Parathyroid adenoma (tissue), 2 donors: ENCODE measurements around the gene PAX2.

Experiments
- H2AFZ ChIP-seq: fragments of 300-600 bp; sonication (generic); one replicate; pipeline ENCODE4 v1.7.0; 2017; ENCODE audit warnings: antibody characterized with exemption, mild to moderate bottlenecking
- H3K27ac ChIP-seq: fragments of 300-600 bp; sonication (generic); one replicate; pipeline ENCODE4 v1.7.0; 2017
- H3K27me3 ChIP-seq: fragments of 300-600 bp; sonication (generic); one replicate; pipeline ENCODE4 v1.7.0; 2017; ENCODE audit warnings: low read length; ENCODE audit not compliant: control insufficient read depth, insufficient read depth
- H3K36me3 ChIP-seq: fragments of 300-600 bp; sonication (generic); one replicate; pipeline ENCODE4 v1.7.0; 2017; ENCODE audit warnings: low read length; ENCODE audit not compliant: control insufficient read depth, insufficient read depth
- H3K4me1 ChIP-seq: fragments of 300-600 bp; sonication (generic); one replicate; pipeline ENCODE4 v1.7.0; 2017; ENCODE audit warnings: control low read depth
- H3K4me2 ChIP-seq: fragments of 300-600 bp; sonication (generic); one replicate; pipeline ENCODE4 v1.7.0; 2017; ENCODE audit warnings: low read length
- H3K4me3 ChIP-seq: fragments of 300-600 bp; sonication (generic); one replicate; pipeline ENCODE4 v1.7.0; 2017; ENCODE audit warnings: low read depth, low read length
- H3K79me2 ChIP-seq: fragments of 300-600 bp; sonication (generic); one replicate; pipeline ENCODE4 v1.7.0; 2017; ENCODE audit warnings: control low read depth
- H3K9ac ChIP-seq: fragments of 300-600 bp; sonication (generic); one replicate; pipeline ENCODE4 v1.7.0; 2017; ENCODE audit warnings: mild to moderate bottlenecking
- H3K9me3 ChIP-seq: fragments of 300-600 bp; sonication (generic); one replicate; pipeline ENCODE4 v1.7.0; 2017; ENCODE audit warnings: low read length; ENCODE audit not compliant: control insufficient read depth
- CTCF ChIP-seq: fragments of 300-600 bp; sonication (generic); IDR thresholded peaks from one replicate; pipeline ENCODE4 v1.7.0; 2017; ENCODE audit warnings: antibody characterized with exemption, mild to moderate bottlenecking
- donor health status: primary hyperparathyroidism.

PAX2 gene

DNA sequence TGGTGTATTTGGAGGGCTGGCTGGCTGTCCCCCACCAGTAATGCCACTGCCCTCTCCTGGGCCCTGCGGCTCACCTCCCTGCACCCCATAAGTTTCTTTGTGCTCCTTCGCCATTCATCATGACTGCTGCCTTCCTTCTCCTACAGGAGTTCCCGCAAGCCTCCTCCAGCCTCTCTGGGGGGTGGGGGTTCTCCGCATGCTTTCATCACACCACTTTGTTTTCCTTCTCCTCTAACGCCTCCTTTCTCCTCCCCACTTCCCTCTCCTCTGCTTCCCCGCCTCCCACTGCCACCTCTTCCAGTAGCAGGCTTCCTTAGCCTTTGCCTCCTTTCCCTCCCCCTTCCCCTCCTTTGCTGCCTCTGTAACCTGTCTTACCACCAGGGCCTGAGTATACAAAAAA is 58.1 kb downstream of the PAX2 start:
- Histone ChIP-seq H3K36me3 (no peaks in the 10 kb centered on the region), H3K9me3 (no peaks in the 10 kb centered on the region), H3K4me1 (peaks cover 13% of the 10 kb centered on the region), H3K27me3 (no peaks in the 10 kb centered on the region), H3K9ac (no peak overlapping the region), H2AFZ (no peak overlapping the region), H3K4me2 (no peak overlapping the region), H3K4me3 (no peak overlapping the region), H3K79me2 (no peaks in the 10 kb centered on the region), H3K27ac (no peak overlapping the region)
- TF ChIP-seq CTCF = no peak

GRCh38 chr10:100803908-100804307 is 58.5 kb downstream of the PAX2 start:
- H3K4me3 ChIP-seq = no peak overlapping the region
- no peak for TF ChIP-seq CTCF
- no peaks in the 10 kb centered on the region for H3K27me3 ChIP-seq
- no peak overlapping the region for H3K27ac ChIP-seq
- H3K4me2 ChIP-seq = no peak overlapping the region
- H3K79me2 ChIP-seq = no peaks in the 10 kb centered on the region
- H3K9ac ChIP-seq = no peak overlapping the region
- H3K4me1 ChIP-seq = peaks cover 13% of the 10 kb centered on the region
- H3K36me3 ChIP-seq = no peaks in the 10 kb centered on the region
- H2AFZ ChIP-seq = no peak overlapping the region
- H3K9me3 ChIP-seq = no peaks in the 10 kb centered on the region

- TF ChIP-seq CTCF = no peak
- no peak overlapping the region for H3K9ac ChIP-seq
- H3K27me3 ChIP-seq = no peaks in the 10 kb centered on the region
- no peaks in the 10 kb centered on the region for H3K36me3 ChIP-seq
- H3K9me3 ChIP-seq = no peaks in the 10 kb centered on the region
- no peak overlapping the region for H3K4me3 ChIP-seq
- no peak overlapping the region for H2AFZ ChIP-seq
- H3K4me2 ChIP-seq = no peak overlapping the region
- no peaks in the 10 kb centered on the region for H3K79me2 ChIP-seq
- peaks cover 13% of the 10 kb centered on the region for H3K4me1 ChIP-seq
- H3K27ac ChIP-seq = no peak overlapping the region
These were observed 60.4 kb downstream of the PAX2 start for GRCh38 chr10:100805543-100806355.

DNA sequence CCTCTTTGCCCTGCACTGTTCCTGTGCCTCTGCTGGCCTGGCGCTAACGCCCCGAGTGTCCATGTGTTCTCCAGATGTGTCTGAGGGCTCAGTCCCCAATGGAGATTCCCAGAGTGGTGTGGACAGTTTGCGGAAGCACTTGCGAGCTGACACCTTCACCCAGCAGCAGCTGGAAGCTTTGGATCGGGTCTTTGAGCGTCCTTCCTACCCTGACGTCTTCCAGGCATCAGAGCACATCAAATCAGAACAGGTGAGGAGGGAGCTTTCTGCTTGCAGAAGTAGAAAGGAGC is 60.9 kb downstream of the PAX2 start:
- H3K79me2 ChIP-seq = no peaks in the 10 kb centered on the region
- no peaks in the 10 kb centered on the region for H3K36me3 ChIP-seq
- H3K4me3 ChIP-seq = no peak overlapping the region
- H3K27ac ChIP-seq = no peak overlapping the region
- H3K4me2 ChIP-seq = no peak overlapping the region
- no peak for TF ChIP-seq CTCF
- no peak overlapping the region for H3K9ac ChIP-seq
- H3K27me3 ChIP-seq = no peaks in the 10 kb centered on the region
- no peaks in the 10 kb centered on the region for H3K9me3 ChIP-seq
- H3K4me1 ChIP-seq = peaks cover 13% of the 10 kb centered on the region
- H2AFZ ChIP-seq = no peak overlapping the region
